Hematopoietic multipotent progenitor cell treated with erythropoietin and hydrocortisone succinate and interleukin-3 and kit ligand, for 8 days (in vitro differentiated cells): ENCODE measurements around the gene TNNI2.
"Not testable (repeated sequence)": the region's sequence is repeated elsewhere in the genome, so short reads cannot be mapped to it uniquely, and the experiment has no call there.

Experiments
- DNase-seq: peaks from one replicate; pipeline ENCODE4 v3.0.0-alpha.2; 2015

The TNNI2 gene

GRCh38 chr11:1862588-1863351, 24.0 kb downstream of the TNNI2 start:
- DNase-seq = no peak

DNA sequence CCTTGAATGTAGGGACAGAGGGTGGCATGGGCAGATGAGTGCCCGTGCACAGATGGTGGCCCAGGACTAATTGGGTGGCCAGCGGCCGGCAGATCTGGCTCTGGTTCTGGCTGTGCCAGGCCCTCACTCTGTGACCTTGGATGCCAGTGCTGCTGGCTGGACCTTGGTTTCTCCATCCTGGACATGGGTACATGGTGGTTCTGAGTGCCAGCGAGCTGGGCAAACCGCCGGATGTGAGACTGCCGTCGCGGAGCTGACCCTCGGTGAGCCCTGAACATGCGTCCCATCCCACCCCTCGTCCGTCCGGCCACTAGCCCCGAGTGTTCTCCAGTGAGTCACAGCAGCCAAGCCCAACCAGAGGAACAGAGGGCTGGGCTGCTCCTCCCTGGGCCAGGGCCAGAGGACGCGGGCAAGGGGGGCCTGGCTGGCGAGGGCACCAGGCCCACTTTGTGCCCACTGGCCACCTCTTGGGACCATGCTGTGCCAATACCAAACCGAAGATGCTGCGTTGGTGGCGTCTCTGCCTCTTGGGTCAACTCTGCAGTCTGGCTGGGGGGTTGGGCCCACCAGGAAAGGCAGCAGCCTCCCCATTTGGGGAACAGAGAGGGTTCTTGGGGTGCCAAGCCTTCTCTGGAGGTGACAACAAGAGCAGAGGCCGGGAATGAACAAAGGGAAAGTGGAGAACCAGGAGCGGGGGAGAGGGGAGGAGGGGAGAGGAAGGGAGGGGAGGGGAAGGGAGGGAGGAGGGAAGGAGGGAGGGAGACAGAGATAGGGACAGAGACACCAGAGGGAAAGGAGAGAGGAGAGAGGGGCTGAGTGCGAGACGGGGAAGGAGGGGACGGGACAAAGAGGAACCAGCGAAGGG, 24.8 kb downstream of the TNNI2 start:
- DNase-seq = peak; percentile 64

DNA sequence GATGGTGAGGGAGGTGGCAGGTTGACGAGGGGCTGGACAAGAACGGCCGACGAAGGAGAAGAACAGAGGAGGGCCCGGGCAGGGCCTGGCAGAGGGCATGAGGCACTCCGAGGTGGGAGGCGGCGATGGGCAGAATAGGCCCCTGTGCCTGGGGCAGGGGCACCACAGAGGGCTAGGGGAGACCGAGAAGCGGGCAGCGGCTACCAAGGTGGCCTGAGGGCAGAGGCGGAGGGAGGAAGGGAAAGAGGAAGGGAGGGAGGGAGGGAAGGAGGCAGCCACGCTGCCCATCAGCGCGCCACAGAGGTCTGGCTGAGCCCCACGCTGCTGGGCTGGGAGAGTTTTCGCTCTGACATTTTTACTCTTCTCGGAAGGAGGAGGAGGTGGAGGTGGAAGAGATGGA, 25.4 kb downstream of the TNNI2 start:
- no peak for DNase-seq

- DNase-seq = no peak
These were observed 26.3 kb downstream of the TNNI2 start for GRCh38 chr11:1864831-1865665.

GRCh38 chr11:1866226-1866625, 27.4 kb downstream of the TNNI2 start:
- no peak for DNase-seq

- no peak for DNase-seq
These were observed 28.0 kb downstream of the TNNI2 start for GRCh38 chr11:1866776-1867175.

DNA sequence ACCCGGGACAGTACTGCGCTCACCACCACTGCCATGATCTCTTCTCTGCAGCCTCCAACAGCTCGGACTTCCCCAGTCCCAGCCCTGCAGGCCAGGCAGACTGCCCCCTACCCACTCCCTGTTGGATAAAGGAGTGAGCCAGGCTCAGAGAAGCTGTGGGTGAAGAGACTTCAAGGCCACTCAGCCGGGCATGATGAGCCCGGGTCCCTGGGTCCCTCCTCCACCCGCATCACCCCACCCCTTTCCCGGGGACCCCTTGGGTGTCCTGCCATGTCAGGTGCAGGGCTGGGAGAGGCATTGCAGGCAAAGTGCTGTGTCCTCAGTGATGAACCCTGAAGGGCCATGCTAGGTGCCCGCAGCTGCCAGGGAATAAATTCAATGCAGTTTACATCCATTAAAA, 28.6 kb downstream of the TNNI2 start:
- DNase-seq = no peak

GRCh38 chr11:1868056-1868635, 29.4 kb downstream of the TNNI2 start:
- DNase-seq = no peak

DNA sequence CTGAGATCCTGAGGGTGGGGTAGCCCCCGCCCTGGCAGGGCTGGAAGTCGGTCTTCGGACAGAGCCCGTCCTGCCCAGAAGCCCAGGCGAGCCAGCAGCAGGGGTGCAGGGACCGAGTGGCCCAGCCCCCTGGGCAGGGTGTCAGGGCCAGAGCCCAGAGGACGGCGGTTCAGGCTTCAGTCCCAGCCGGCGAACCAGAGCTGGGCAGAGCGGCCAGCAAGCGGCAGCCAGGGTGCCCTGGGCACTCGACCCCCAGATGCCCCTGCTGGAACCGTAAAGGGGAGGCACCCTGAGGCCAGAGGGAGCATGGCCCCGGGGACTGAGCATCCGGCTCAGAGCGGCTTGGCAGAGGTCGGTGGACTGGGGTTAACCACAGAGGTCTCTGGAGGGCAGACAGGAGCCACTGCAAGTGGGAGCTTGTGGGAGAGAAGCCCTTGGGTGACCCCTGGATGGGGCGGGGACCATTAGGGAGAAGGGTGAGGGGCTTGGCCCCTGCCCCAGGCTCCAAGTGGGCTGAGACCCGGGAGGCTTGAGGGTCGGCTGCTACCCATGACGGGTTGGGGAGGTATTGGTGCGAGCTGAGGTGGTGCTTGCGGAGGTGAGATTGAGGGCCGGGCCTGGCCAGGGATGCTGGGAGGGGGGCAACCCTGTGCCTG, 30.0 kb downstream of the TNNI2 start:
- no peak for DNase-seq

- DNase-seq = no peak
These were observed 30.9 kb downstream of the TNNI2 start for GRCh38 chr11:1869427-1870325.

DNA sequence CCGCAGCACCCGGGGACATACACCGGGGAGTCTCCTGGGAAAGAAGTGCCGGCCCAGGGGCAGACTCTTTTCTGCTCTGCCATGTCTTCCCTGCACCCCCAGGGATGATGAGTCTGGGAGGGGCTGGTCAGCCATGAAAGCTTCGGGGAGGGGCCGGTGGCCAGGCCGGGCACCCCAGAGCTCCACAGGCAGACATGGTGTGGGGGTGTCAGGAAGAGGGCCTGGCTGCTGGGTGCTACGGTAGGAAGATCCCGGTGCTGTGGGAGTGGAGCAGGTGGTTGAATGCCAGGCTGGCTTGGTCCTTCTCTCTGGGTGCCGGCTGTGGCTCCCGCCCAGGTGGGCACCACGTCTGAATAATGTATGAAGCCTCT, 31.5 kb downstream of the TNNI2 start:
- no peak for DNase-seq

DNA sequence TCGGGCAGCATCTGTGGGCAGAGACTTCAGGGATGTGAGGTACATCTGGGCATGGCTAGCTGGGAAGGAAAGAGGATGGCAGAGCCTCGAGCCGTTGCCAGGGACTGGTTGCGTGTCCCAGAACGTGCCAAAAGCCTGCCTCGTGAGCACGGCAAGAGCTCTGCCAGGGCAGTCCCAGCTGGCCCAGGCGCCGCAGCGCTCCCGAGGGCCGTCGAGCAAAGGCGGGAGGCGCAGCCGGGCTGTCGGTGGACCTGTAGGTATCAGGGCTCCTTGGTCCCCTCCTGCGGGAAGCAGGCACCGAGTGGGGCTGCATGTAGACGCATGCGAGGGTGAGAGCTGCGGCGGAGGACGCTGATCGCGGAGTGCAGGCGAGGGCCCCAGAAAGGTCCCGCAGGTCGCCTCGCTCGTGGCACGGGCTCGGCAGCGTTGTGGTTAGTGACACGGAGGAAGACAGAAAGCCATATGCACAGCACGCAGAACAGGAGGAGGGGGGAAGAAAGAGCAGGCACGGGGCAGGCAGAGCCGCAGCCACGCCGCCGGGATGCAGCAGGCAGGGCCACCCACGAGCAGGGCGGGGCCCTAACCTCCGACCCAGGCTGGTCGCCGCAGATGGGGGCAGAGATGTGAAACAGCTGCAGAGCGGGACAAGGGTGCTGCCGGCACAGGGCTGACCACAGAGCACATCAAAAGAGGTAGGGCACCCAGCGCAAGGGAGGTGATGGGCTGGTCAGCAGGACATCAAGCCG, 32.1 kb downstream of the TNNI2 start:
- DNase-seq = no peak

- DNase-seq = no peak
These were observed 32.8 kb downstream of the TNNI2 start for GRCh38 chr11:1871531-1871930.

DNA sequence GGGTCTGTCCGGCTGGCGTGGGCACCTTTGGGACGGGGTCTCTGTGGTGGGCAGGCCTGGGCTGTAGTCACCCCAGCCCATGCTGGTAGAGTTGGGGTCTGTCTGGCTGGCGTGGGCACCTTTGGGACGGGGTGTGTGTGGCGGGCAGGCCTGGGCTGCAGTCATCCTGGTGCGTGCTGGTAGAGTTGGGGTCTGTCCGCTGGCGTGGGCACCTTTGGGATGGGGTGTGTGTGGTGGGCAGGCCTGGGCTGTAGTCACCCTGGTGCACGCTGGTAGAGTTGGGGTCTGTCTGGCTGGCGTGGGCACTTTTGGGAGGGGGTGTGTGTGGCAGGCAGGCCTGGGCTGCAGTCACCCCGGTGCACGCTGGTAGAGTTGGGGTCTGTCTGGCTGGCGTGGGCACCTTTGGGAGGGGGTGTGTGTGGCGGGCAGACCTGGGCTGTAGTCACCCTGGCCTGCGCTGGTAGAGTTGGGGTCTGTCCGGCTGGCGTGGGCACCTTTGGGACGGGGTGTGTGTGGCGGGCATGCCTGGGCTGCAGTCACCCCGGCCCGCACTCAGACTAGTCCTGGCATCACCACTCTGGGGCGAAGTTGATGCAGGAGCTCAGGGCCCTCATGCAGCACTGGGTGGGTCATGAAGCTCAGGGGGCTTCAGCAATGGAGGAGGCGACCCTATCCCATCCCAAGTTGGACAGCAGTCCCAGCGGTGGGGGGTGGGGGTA, 33.6 kb downstream of the TNNI2 start:
- DNase-seq = no peak

DNA sequence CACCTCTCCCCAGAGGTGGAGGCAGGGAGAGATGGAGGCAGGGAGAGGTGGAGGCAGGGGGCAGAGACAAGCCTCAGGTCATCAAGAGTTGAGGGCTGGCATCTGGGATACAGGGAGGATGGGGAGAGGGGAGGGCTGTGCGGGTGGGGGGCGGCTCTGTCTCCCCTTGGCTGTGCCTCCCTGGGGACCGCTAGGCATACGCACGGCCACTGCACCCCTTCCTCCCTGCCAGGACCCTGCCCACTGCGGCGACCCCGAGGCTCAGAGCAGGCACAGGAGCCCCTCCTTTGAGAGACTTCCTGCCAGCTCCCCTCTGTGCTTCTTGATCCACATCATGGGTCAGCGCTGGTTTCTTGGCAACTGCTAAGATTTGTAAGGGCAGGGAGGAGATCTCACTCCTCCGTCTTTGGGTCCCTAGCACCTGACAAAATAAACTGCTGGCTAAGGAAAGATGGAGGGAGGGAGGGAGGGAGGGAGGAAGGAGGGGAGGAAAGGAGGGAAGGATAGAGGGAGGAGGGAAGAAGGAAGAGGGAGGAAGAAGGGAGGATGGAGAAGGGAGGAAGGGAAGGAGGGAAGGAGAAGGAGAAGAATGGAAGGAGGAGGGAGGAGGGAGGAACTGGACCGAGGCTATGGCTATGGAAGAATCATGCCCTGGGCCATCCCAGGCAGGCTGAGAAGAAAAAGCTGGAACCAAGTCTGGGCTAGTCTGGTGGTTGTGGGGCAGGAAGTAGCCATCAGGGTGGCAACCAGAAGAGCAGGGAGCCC, 34.4 kb downstream of the TNNI2 start:
- no peak for DNase-seq

GRCh38 chr11:1873813-1874150, 35.0 kb downstream of the TNNI2 start:
- DNase-seq = not testable (repeated sequence)

- DNase-seq = not testable (repeated sequence)
These were observed 35.8 kb downstream of the TNNI2 start for GRCh38 chr11:1874441-1875092.

DNA sequence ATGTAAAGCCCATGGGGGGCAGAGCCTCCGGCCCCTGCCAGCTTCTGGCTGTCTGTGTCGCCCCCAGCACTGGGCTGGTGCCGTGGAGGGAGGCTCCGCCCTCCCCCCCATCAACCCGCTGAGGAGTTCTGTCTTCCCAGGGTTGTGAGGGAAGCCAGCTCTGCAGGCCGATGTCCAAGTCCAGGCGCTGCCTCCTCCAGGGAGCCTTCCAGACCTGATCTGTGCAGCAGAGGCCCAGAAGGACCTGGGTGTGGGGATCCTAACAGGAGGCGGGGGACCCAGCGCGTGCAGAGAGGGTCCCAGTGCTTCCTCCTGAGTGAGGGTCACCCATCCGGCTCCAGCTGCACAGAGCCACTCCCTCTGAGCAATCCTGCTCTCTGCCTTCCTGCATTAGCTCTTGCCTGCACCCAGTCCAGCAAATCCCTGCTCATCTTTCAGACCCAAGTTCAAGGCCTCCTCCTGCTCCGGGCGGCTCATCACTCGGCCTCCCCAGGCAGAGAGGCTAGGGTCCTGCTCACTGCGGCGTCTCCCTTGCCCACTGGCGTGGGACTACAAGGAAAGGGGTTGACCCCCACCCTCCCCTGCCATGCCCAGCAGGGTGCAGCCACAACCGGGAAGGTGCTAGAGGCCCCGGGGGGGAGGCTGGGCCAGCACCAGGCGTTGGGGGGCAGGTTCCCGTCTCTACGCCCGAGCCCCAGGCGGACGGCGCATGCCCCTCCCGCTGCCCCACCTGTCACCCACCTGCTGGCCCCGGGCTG, 36.5 kb downstream of the TNNI2 start:
- DNase-seq = no peak
